ENCODE data around the gene UNK. TPM values are rescaled to one million over a fixed set of nuclear protein-coding genes. Genes with fewer than 3 reads are reported as not detected.

UNK gene
- total and polyA plus RNA-seq, 9 donors, result 12.7 to 58.1 (median 39.9) TPM

DNA sequence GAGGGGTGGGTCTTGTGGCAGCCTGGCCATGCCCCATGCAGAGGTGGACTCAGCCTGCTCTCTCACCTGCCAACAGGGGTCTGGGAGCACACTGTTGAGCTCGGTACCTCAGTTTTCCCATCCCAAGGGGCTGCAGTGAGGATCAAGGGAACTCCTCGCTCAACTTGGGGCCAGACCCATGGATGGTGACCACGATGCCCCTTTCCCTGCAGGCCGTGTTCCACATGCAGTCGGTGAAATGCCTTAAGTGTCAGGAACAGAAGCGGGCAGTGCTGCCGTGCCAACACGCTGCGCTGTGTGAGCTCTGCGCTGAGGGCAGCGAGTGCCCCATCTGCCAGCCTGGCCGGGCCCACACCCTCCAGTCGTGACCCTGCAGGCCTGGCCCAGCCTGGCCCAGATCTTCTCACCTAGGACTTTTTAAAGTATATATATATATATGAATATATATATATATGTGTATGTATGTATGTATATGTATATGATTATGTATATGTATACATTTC, 39.5 kb downstream of the UNK start:
- no peaks in the 10 kb centered on the region for H3K27me3 ChIP-seq
- H3K4me3 ChIP-seq, result no peak overlapping the region
- 80 to 86% (median 85%) methylated on average over 13 of the region's 13 CpGs for WGBS, 3 donors
- no peaks in the 10 kb centered on the region for H3K9me3 ChIP-seq
- TF ChIP-seq EP300 (IDR thresholded peaks at IDR 0.05) (no peak), POLR2A (IDR thresholded peaks at IDR 0.05) (no peak)
- TF ChIP-seq, protein P1, sequence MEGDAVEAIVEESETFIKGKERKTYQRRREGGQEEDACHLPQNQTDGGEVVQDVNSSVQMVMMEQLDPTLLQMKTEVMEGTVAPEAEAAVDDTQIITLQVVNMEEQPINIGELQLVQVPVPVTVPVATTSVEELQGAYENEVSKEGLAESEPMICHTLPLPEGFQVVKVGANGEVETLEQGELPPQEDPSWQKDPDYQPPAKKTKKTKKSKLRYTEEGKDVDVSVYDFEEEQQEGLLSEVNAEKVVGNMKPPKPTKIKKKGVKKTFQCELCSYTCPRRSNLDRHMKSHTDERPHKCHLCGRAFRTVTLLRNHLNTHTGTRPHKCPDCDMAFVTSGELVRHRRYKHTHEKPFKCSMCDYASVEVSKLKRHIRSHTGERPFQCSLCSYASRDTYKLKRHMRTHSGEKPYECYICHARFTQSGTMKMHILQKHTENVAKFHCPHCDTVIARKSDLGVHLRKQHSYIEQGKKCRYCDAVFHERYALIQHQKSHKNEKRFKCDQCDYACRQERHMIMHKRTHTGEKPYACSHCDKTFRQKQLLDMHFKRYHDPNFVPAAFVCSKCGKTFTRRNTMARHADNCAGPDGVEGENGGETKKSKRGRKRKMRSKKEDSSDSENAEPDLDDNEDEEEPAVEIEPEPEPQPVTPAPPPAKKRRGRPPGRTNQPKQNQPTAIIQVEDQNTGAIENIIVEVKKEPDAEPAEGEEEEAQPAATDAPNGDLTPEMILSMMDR (IDR thresholded peaks at IDR 0.05), result no peak
- DNase-seq, result peak in 1 of 5 donors; percentile 14
- H3K36me3 ChIP-seq, result no peaks in the 10 kb centered on the region
- intact Hi-C loops (cut with DNase I), result no loop called here
- peaks cover 3% of the 10 kb centered on the region for H3K4me1 ChIP-seq (ENCODE audit: insufficient read depth)
- H3K27ac ChIP-seq, result no peak overlapping the region

DNA sequence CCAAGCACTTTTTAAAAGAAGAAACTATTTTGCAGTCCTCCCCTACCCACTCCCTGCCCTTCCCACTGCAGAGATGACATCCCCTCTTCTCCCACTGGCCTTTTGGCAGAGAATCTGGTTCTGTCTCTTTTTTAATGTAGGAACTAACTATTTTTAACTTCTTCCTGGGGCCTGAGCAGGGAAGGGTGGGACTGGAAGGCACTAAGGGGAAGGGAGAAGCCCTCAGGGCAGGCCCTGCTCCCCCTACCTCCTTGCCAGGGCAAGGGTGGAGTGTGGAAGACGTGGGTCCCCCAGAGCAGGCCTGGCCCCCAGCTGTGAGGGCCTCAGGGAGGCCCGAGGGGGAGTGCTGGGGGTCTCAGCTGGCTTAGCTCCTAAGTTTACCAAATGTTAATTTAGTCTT, 40.1 kb downstream of the UNK start:
- H3K36me3 ChIP-seq, result no peaks in the 10 kb centered on the region
- TF ChIP-seq POLR2A (IDR thresholded peaks at IDR 0.05) (no peak), EP300 (IDR thresholded peaks at IDR 0.05) (no peak)
- TF ChIP-seq, protein P1 (IDR thresholded peaks at IDR 0.05), result no peak
- H3K27ac ChIP-seq, result peak overlapping the region in 1 of 2 donors; percentile 4
- intact Hi-C loops (cut with DNase I), result no loop called here
- 15 to 25% (median 17%) methylated on average over 2 of the region's 2 CpGs for WGBS, 3 donors
- H3K4me1 ChIP-seq (ENCODE audit: insufficient read depth), result peaks cover 3% of the 10 kb centered on the region
- no peak overlapping the region for H3K4me3 ChIP-seq
- H3K27me3 ChIP-seq, result no peaks in the 10 kb centered on the region
- H3K9me3 ChIP-seq, result no peaks in the 10 kb centered on the region
- DNase-seq, result no peak

GRCh38 chr17:75825149-75825552, 40.5 kb downstream of the UNK start:
- Histone ChIP-seq H3K36me3 (no peaks in the 10 kb centered on the region), H3K27ac (peak overlapping the region in 1 of 2 donors; percentile 4), H3K27me3 (no peaks in the 10 kb centered on the region), H3K4me3 (no peak overlapping the region), H3K9me3 (no peaks in the 10 kb centered on the region), H3K4me1 (ENCODE audit: insufficient read depth) (peaks cover 3% of the 10 kb centered on the region)
- intact Hi-C loops (cut with DNase I), result no loop called here
- 57 to 67% (median 58%) methylated on average over 13 of the region's 13 CpGs for WGBS, 3 donors
- no peak for TF ChIP-seq POLR2A (IDR thresholded peaks at IDR 0.05)
- TF ChIP-seq, protein P1 (IDR thresholded peaks at IDR 0.05), result no peak
- TF ChIP-seq EP300 (IDR thresholded peaks at IDR 0.05), result no peak
- no peak for DNase-seq

DNA sequence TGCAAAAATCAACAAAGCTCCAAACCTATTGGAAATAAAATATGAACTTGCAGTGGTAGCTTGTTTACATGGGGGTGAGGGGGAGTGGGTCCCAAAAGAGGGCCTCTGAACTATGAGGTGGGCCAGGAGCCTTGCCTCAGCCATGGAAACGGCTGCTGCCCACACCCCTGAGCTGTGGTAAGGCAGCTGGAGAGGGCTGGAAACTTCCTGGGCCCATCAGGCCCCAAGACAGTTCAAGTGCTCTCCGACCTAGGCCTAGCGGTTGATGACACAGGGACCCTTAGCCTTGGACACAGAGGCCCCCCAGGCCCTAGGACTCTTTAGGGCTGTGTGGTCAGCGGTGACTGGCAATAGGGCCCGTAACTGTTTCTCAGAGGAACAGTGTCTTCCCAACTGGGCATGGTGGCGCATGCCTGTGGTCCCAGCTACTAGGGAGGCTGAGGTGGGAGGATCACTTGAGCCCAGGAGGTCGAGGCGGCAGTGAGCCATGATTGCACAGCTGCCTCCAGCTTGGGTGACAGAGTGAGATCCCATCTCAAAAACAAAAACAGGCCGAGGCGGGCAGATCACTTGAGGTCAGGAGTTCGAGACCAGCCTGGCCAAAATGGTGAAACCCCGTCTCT, 41.3 kb downstream of the UNK start:
- H3K27ac ChIP-seq, result no peak overlapping the region
- WGBS, 3 donors, result 77 to 83% (median 82%) methylated on average over 12 of the region's 12 CpGs

More for the DNA sequence above, 41.3 kb downstream of the UNK start:
- H3K4me3 ChIP-seq, result no peak overlapping the region
- H3K36me3 ChIP-seq, result no peaks in the 10 kb centered on the region
- no peaks in the 10 kb centered on the region for H3K9me3 ChIP-seq
- no peaks in the 10 kb centered on the region for H3K27me3 ChIP-seq
- DNase-seq, result no peak
- intact Hi-C loops (cut with DNase I), result no loop called here
- H3K4me1 ChIP-seq (ENCODE audit: insufficient read depth), result peaks cover 3% of the 10 kb centered on the region
- TF ChIP-seq, protein P1 (IDR thresholded peaks at IDR 0.05), result no peak
- TF ChIP-seq POLR2A (IDR thresholded peaks at IDR 0.05), result no peak
- TF ChIP-seq EP300 (IDR thresholded peaks at IDR 0.05), result no peak

Measured in ovary (tissue), 9 donors.